Calu3 (cell line): ENCODE results near the gene CASTOR1. TPM values are rescaled to one million over a fixed set of nuclear protein-coding genes. Genes with fewer than 3 reads are reported as not detected.

Experiments
- BruUV-seq: library from RNA; stranded (reverse); fragments of 400-500 nt; replicated peaks from 2 replicates; lab custom pipeline; 2021; lab: Mats Ljungman, UMichigan
- CTCF ChIA-PET: fragments of 300-600 bp; sonication (Branson Sonifier 250); formaldehyde crosslinking; loops from one replicate; lab custom pipeline; 2022; ENCODE audit warnings: antibody characterized with exemption; lab: Charles Lee
- DNase-seq: peaks from one replicate; pipeline ENCODE4 v3.0.0; 2022
- H3K27ac Mint-ChIP-seq: one replicate; pipeline ENCODE4 v1.8.0; 2022; ENCODE audit warnings: mixed read lengths; ENCODE audit not compliant: unreplicated experiment
- H3K27me3 Mint-ChIP-seq: one replicate; pipeline ENCODE4 v1.8.0; 2022; ENCODE audit warnings: mixed read lengths; ENCODE audit not compliant: unreplicated experiment
- H3K36me3 Mint-ChIP-seq: one replicate; pipeline ENCODE4 v1.8.0; 2022; ENCODE audit warnings: mild to moderate bottlenecking, moderate library complexity, mixed read lengths; ENCODE audit not compliant: insufficient read depth, unreplicated experiment
- H3K4me1 Mint-ChIP-seq: one replicate; pipeline ENCODE4 v1.8.0; 2022; ENCODE audit warnings: mild to moderate bottlenecking, low read depth, mixed read lengths; ENCODE audit not compliant: unreplicated experiment
- H3K4me3 Mint-ChIP-seq: one replicate; pipeline ENCODE4 v1.8.0; 2022; ENCODE audit warnings: mild to moderate bottlenecking, low read depth, moderate library complexity, mixed read lengths; ENCODE audit not compliant: unreplicated experiment
- H3K9me3 Mint-ChIP-seq: one replicate; pipeline ENCODE4 v1.8.0; 2022; ENCODE audit warnings: low read depth, mixed read lengths; ENCODE audit not compliant: unreplicated experiment
- intact Hi-C: fragments of 100-400 bp; cut with micrococcal nuclease; formaldehyde crosslinking; loops from one replicate; pipeline ENCODE4 v1.10.0; 2022; ENCODE audit not compliant: unreplicated experiment
- total RNA-seq: library from RNA; stranded (reverse); gene quantifications from 2 replicates; pipeline ENCODE4 v1.2.3, GENCODE V29; 2022
- TF ChIP-seq, protein P1 (sequence below): fragments of 200-600 bp; IDR thresholded peaks from one replicate; pipeline ENCODE4 v1.8.0; 2022; ENCODE audit warnings: antibody characterized with exemption; ENCODE audit not compliant: unreplicated experiment

The CASTOR1 gene
- total RNA-seq, 1 experiment from 2014 or later, result 14.2 TPM

DNA sequence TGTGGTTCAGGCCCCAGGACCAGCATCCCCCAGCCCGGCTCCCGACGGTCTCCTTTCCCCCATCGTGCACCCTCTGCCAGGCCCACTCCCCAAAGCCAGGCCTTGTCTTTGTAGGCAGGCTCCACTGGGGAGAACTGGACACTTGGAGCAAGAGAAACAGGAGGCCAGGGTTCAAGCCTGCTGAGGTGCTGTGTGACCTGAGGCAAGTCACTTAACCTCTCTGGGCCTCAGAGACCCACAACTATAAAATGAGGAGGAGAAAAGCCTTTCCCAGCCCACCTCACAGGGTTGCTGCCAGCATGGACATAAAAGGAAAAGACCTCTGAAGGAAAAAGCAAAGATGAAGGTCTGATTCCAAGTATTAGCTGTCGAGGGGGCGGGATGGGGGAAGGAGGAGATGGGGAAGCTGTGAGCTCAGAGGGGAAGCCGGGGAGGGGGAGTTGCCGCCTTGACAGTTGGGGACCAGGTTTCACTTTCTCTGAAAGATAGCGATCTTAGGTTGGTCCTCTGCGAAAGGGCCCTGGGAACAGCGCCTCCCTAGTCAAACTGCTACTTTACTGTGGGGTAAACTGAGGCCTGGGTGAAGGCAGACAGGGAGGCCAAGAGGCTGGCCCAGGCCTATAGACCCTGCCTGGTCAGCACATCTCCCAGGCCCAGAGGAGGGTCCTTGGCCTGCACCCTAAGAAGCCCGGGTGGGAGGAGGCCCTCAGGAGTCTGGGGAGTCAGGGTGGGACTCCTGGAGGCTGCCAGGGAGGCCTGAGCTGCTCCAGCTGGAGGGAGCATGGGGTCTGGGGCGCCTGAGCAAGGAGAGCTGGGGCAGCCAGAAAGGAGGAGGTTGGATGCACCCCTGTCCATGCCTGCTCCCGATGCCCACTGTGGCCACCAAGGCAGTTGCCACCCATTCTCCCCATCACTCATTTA, 21.7 kb downstream of the CASTOR1 start:
- no TSS peak for BruUV-seq
- Mint-ChIP-seq H3K4me3 (no peak overlapping the region), H3K4me1 (peaks cover 11% of the 10 kb centered on the region), H3K9me3 (no peaks in the 10 kb centered on the region), H3K27ac (no peak overlapping the region), H3K27me3 (no peaks in the 10 kb centered on the region), H3K36me3 (no peaks in the 10 kb centered on the region)
- intact Hi-C loops, result no loop called here
- CTCF ChIA-PET, result interaction anchor here (1.3 to 1.4 kb wide), 2 partner anchors 20 to 21 kb away, joined by 3 read pairs; no protein-coding TSS in a partner anchor
- TF ChIP-seq, protein P1, sequence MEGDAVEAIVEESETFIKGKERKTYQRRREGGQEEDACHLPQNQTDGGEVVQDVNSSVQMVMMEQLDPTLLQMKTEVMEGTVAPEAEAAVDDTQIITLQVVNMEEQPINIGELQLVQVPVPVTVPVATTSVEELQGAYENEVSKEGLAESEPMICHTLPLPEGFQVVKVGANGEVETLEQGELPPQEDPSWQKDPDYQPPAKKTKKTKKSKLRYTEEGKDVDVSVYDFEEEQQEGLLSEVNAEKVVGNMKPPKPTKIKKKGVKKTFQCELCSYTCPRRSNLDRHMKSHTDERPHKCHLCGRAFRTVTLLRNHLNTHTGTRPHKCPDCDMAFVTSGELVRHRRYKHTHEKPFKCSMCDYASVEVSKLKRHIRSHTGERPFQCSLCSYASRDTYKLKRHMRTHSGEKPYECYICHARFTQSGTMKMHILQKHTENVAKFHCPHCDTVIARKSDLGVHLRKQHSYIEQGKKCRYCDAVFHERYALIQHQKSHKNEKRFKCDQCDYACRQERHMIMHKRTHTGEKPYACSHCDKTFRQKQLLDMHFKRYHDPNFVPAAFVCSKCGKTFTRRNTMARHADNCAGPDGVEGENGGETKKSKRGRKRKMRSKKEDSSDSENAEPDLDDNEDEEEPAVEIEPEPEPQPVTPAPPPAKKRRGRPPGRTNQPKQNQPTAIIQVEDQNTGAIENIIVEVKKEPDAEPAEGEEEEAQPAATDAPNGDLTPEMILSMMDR, result no peak
- no peak for DNase-seq

DNA sequence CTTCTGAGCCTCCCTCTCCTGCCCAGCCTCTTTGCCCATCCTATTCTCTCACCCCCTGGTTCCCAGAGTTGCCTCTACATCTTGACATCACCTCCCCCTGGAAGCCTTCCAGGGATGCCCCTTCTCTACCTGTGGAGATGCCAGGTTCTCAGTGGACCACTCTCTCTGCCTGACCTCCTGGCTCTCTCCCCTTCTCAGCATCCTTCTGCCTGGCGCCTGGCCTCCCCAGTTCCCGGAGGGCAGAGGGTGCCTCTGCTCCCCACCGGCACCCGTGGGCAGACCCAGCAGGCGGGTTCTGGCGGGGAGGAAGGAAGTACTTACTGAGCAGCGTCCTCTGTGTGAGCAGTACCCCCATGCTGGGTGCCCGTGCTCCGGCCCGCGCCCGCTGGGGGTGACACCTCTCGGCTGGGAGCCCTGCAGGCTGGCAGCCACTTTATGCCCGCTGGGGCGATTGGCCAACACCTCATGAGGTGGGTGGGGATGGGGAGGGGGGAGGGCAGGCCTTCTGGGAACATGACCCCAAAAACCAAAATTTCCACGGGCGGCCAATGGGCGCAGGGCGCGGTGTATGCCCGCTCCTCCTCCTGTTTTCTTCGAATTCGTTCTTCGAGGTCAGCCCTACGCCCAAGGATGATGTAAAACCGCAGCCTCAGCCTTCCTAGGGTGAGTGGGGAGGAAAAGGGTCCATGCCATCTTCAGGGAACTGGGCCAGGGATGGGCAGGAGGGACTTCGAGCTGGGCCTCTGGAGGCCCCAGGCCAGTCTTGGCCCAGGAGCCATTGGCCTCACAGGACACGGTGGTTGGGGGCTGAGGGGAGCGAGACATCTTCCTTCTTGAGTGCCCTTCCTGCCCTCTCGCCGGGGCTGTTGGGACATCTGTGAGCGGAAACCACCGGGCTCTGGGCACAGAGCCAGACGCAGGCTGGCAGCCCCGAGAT, 22.6 kb downstream of the CASTOR1 start, which contains the start of gene OSM:
Gene OSM, minus strand, starts transcription at position 407 of the 937 bp plus-strand sequence. Its CDS starts 52 bp downstream, at position 355.
- CTCF ChIA-PET, result interaction anchor here (1.3 kb wide), 1 partner anchor 22 kb away, joined by 3 read pairs; no protein-coding TSS in a partner anchor
- TF ChIP-seq, protein P1, result no peak
- no peak within 1 kb of the TSS for H3K4me3 Mint-ChIP-seq
- no peaks in the 10 kb centered on the region for H3K36me3 Mint-ChIP-seq
- DNase-seq, result no peak
- no peaks in the 10 kb centered on the region for H3K27me3 Mint-ChIP-seq
- H3K4me1 Mint-ChIP-seq, result peaks cover 17% of the 10 kb centered on the region
- no TSS peak for BruUV-seq
- intact Hi-C loops, result no loop called here
- H3K27ac Mint-ChIP-seq, result peak within 1 kb of the TSS; percentile 62
- no peaks in the 10 kb centered on the region for H3K9me3 Mint-ChIP-seq

DNA sequence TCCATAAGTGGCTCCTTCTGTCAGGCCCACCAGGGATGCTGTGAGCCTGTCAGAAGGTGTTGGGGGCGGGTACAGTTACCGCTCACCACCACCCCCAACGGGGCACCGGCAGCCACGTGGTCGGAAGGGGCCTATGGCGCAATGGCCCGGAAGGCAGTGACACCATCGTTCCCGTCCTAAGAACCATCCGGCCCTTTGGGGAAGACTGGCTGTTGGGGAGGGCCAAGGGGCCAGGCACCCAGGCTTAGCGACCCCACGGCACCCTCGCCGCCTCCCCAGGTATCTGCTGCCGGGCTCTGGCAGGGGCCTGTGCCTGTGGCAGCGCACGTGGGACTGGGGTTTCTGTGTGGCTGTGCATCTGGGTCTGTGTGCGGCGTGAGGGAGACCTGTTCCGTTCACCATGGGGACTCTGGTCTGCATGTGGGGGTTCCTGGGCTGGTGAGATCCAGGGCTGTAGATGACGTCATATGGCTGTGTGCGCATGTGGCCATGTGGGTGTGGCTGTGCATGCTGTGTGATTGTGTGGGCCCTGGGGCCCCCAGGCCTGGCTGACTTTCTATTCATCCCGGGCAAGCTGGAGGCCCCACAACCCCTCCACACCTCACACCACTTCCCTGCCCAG, 23.4 kb downstream of the CASTOR1 start:
- DNase-seq, result no peak
- Mint-ChIP-seq H3K9me3 (no peaks in the 10 kb centered on the region), H3K27me3 (no peaks in the 10 kb centered on the region), H3K36me3 (no peaks in the 10 kb centered on the region), H3K27ac (peak overlapping the region; percentile 62), H3K4me3 (no peak overlapping the region), H3K4me1 (peaks cover 25% of the 10 kb centered on the region)
- intact Hi-C loops, result no loop called here
- TF ChIP-seq, protein P1, result no peak
- no TSS peak for BruUV-seq
- CTCF ChIA-PET, result interaction anchor here (1.3 kb wide), 1 partner anchor 22 kb away, joined by 3 read pairs; no protein-coding TSS in a partner anchor
